Measurements from ENCODE around the gene TMEM17.

DNA sequence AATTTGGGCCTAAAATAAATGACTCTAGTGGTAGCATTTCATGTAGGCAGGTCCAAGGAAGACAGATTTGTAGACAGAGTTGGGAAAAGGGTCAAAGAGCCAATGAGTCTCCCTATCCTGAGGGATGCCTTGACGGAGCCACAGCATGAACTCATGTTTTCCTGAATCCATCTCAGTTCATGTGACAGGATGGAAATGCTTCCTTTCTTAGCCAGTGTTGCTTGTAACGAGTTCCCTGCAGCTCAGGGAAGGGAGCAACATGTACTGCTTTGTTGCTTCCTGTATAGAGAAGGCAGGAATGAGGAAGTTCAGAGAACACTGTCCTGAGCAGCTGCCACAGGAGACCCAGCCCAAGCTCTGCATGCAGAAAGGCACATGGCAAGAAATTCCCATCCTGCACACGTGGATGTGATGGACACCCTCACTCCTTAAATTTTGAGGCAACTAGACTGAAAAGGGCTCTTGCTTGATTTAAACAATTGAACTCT is 27.9 kb downstream of the TMEM17 start:
- TF ChIP-seq POLR2AphosphoS5 (IDR thresholded peaks at IDR 0.05; ENCODE audit: low read depth, low read length) (no peak), POLR2A (IDR thresholded peaks at IDR 0.05; ENCODE audit: low read depth, low read length) (no peak), SPI1 (IDR thresholded peaks at IDR 0.05; ENCODE audit: low read depth, low read length) (no peak)
